ENCODE measurements around the gene MTHFSD.

DNA sequence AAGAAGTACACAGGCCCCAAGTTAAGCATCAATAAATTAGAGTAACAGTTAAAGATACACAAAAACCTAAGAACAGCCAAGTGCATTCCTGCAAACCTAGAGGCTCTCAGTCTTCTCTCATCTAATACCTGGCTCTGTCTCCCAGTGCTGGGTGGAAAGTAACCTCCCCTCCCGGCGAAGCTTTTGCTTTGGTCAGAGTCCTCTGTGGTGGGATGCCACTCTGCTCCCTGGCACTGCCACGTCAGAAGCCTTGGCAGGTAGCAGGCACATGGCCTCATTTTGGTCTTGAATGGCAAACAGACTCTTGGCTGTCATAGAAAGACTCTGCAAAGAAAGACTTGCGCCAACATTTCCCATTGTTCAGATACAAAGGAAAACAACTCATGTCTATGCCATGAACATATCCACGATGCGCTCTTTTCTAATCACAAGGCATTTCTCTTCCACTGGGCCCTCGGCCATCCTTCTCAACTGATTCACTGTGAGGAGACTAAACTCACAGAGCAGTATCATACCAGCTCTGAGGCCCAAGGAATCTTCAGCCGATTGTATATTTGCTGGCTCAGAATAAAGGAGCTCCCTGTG is 21.2 kb downstream of the MTHFSD start:
- TF ChIP-seq, protein P1, sequence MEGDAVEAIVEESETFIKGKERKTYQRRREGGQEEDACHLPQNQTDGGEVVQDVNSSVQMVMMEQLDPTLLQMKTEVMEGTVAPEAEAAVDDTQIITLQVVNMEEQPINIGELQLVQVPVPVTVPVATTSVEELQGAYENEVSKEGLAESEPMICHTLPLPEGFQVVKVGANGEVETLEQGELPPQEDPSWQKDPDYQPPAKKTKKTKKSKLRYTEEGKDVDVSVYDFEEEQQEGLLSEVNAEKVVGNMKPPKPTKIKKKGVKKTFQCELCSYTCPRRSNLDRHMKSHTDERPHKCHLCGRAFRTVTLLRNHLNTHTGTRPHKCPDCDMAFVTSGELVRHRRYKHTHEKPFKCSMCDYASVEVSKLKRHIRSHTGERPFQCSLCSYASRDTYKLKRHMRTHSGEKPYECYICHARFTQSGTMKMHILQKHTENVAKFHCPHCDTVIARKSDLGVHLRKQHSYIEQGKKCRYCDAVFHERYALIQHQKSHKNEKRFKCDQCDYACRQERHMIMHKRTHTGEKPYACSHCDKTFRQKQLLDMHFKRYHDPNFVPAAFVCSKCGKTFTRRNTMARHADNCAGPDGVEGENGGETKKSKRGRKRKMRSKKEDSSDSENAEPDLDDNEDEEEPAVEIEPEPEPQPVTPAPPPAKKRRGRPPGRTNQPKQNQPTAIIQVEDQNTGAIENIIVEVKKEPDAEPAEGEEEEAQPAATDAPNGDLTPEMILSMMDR (IDR thresholded peaks at IDR 0.05 in 8 of 11, conservative IDR thresholded peaks at IDR 0.05 in 3 of 11) = no peak
- no peak for TF ChIP-seq POLR2A (IDR thresholded peaks at IDR 0.05)
- TF ChIP-seq POLR2AphosphoS5 (IDR thresholded peaks at IDR 0.05) = no peak

Measured in spleen (tissue), 7 donors.